Natural killer cell treated with Interleukin-12 subunit alpha and Interleukin-12 subunit beta and Interleukin-15 and Interleukin-18, amount 100 ng/mL, for 72 hours (primary cell): ENCODE results near the gene PRCC. TPM values are rescaled to one million over a fixed set of nuclear protein-coding genes. Genes with fewer than 3 reads are reported as not detected.

Source experiments
- ATAC-seq, 2 donors: fragments of 150-1000 bp; cut with Tn5 transposase in 1 of 2; sonication (Bioruptor Pico), chemical (Tn5 transposase) in 1 of 2; 2 replicates each; pipeline ENCODE4 v1.10.0; 2021
- DNase-seq: peaks from one replicate; pipeline ENCODE4 v3.0.0; 2022; ENCODE audit warnings: low spot score
- H3K27ac Mint-ChIP-seq, 2 donors: 1 replicate in 1 of 2; 2 replicates in 1 of 2; pipeline ENCODE4 v1.8.0; 2022; ENCODE audit warnings: mixed read lengths in 2 of 2, mild to moderate bottlenecking in 1 of 2, moderate library complexity in 1 of 2
- H3K27me3 Mint-ChIP-seq, 2 donors: 1 replicate in 1 of 2; 2 replicates in 1 of 2; pipeline ENCODE4 v1.8.0; 2022; ENCODE audit warnings: mixed read lengths in 2 of 2
- H3K36me3 Mint-ChIP-seq: one replicate; pipeline ENCODE4 v1.8.0; 2022; ENCODE audit warnings: mixed read lengths
- H3K4me1 Mint-ChIP-seq, 2 donors: 1 replicate in 1 of 2; 2 replicates in 1 of 2; pipeline ENCODE4 v1.8.0; 2022; ENCODE audit warnings: low read depth in 2 of 2, mixed read lengths in 2 of 2, mild to moderate bottlenecking in 1 of 2
- H3K4me3 Mint-ChIP-seq: one replicate; pipeline ENCODE4 v1.8.0; 2022; ENCODE audit warnings: mixed read lengths
- H3K9me3 Mint-ChIP-seq: 2 replicates; pipeline ENCODE4 v1.8.0; 2022; ENCODE audit warnings: mixed read lengths
- total RNA-seq, 2 donors: library from RNA; stranded (reverse); gene quantifications; one replicate each; pipeline ENCODE4 v1.2.3, GENCODE V29; 2022

Gene PRCC
- total RNA-seq, 2 donors from 2014 or later: 86.2 to 116 TPM

DNA sequence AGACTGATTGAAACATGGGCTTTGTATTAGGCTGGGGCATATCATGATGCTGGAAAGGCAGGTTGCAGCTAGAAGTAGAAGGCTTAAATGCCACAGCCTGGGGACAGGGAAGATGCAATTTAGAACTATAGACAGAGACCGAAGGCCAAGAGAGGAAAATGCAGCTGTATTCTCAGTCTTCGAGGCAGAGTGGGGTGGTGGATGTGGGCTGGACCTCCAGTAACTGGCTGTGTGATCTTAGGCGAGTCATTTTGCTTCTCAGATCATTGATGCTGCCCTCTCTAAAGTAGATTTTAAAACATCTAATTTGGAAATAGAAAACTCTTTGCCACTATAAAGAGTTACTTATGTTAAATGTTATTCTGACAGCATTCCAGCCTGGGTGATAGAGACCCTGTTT is 67.0 kb downstream of the PRCC start:
- H3K27me3 Mint-ChIP-seq: peaks cover 6 to 19% of the 10 kb centered on the region in 2 donors
- H3K4me1 Mint-ChIP-seq: peaks cover 29 to 33% of the 10 kb centered on the region in 2 donors
- no peak overlapping the region for H3K4me3 Mint-ChIP-seq
- peak overlapping the region in 1 of 2 donors; percentile 34 for H3K27ac Mint-ChIP-seq
- no peaks in the 10 kb centered on the region for H3K9me3 Mint-ChIP-seq
- DNase-seq (no peak), ATAC-seq (no peak)
- no peaks in the 10 kb centered on the region for H3K36me3 Mint-ChIP-seq

DNA sequence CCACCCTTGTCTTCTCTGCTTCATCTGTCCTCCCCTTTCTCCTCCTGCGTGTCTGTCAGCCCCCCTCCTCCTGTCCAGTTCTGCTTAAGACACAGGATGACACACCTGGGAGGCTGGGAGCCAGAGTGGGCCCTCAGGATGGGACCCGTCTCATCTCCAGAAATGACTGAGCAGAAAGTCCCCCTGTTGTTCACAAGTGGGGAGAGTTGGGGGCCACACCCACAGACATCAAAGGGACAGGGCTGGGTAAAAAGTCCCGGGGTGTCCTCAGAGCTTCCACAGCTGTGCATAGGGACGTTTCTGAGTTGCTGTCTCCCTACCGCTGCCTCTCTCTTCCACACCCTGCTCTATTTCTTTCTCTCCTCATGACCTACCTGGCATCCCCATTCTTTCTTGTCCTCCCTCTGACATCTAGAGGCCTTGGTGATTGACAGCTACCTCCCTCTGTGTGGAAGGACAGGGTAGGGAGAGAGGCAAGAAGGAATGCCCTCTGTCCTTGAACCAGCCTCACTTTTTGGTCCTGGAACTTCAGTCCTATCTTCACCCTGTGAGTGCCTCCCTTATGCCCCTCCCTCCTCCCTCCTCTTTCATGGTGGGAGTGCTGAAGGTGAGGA is 68.8 kb downstream of the PRCC start:
- peaks cover 29 to 37% of the 10 kb centered on the region in 2 donors for H3K4me1 Mint-ChIP-seq
- H3K27ac Mint-ChIP-seq: peak overlapping the region; percentile 54 to 68
- no peak for DNase-seq
- H3K36me3 Mint-ChIP-seq: no peaks in the 10 kb centered on the region
- H3K4me3 Mint-ChIP-seq: peak overlapping the region; percentile 34
- peak; percentile 58 to 69 for ATAC-seq
- H3K9me3 Mint-ChIP-seq: no peaks in the 10 kb centered on the region
- H3K27me3 Mint-ChIP-seq: peaks cover 3 to 20% of the 10 kb centered on the region in 2 donors

DNA sequence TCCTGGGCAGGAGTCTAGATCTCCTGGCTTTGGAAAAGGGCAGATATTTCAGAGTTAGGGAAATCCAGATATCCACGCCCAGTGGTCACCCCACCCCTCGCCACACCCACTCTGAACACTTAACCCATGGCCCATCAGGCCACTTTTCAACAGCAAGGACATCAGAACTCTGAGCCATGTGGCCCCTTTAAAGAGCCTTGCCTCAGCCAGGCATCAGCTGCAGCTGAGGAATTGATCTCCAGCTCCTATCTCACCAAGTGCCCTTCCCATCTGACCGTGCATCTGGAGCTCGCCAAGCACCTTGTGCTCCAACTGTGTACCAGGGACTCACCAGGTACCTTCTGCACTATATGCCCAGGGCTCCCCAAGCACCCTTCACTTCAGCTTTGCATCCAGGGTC is 69.6 kb downstream of the PRCC start:
- ATAC-seq: no peak
- Mint-ChIP-seq H3K9me3 (no peaks in the 10 kb centered on the region), H3K27ac (no peak overlapping the region), H3K27me3 (peaks cover 0 to 18% of the 10 kb centered on the region in 2 donors), H3K4me1 (peaks cover 29 to 37% of the 10 kb centered on the region in 2 donors), H3K36me3 (no peaks in the 10 kb centered on the region), H3K4me3 (no peak overlapping the region)
- DNase-seq: no peak

DNA sequence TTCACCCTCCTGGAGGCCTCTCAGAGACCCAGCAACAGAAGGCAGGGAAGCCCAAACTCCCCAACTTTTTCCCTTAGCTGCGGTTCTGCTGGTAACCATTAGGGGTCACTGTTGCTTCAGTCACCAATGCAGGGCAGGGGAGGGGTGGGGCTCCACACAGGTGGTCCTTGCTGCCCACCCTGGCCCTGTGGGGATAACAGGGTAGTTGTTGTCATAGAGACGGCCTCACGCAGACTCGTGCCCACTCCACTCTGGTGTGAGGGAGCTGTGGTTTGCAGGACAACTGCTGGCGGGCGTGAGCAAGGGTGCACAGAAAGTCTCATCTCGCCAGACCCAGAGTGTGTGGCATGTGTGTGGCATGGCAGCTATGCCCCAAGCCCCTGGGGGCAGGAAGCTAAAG is 71.6 kb downstream of the PRCC start:
- H3K4me1 Mint-ChIP-seq: peaks cover 20 to 32% of the 10 kb centered on the region in 2 donors
- H3K9me3 Mint-ChIP-seq: no peaks in the 10 kb centered on the region
- ATAC-seq: peak; percentile 45 to 63
- no peak for DNase-seq
- H3K27ac Mint-ChIP-seq: peak overlapping the region; percentile 75 to 82
- peaks cover 15 to 29% of the 10 kb centered on the region in 2 donors for H3K27me3 Mint-ChIP-seq
- H3K4me3 Mint-ChIP-seq: no peak overlapping the region
- no peaks in the 10 kb centered on the region for H3K36me3 Mint-ChIP-seq

DNA sequence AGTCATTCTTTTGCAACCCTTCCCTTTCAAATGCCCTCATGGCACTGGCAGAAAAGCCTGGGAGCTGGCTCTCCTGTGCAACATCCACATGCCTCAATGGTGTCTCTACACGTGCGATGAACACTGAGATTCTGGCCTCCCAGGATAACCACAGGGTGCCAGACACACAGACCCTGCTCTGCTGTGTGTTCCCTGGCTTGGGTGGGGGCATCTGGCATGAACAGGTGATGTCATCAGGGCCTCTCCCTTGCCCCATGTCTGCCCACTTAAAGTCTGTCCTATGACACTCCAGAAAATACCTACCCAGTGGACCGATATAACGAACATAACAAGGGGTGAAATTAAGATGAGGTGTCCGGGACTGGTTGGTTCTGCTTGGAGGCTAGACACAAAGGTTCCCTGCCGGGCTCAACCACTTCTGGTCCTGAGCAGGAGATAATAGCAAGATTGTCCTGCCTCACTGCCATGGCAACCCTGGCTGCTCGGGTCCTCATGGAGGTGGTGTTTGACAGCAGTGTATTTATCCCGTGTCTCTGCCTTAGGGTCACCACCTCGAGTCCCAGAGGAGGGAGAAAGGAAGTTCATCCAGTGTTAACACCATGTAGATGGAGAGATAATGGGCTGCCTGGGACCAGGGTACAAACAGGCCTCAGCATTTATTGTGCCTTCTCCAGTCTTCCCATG is 72.2 kb downstream of the PRCC start:
- ATAC-seq (no peak), DNase-seq (no peak)
- Mint-ChIP-seq H3K36me3 (no peaks in the 10 kb centered on the region), H3K4me1 (peaks cover 17 to 30% of the 10 kb centered on the region in 2 donors), H3K9me3 (no peaks in the 10 kb centered on the region), H3K4me3 (no peak overlapping the region), H3K27me3 (peaks cover 20 to 27% of the 10 kb centered on the region in 2 donors), H3K27ac (no peak overlapping the region)

DNA sequence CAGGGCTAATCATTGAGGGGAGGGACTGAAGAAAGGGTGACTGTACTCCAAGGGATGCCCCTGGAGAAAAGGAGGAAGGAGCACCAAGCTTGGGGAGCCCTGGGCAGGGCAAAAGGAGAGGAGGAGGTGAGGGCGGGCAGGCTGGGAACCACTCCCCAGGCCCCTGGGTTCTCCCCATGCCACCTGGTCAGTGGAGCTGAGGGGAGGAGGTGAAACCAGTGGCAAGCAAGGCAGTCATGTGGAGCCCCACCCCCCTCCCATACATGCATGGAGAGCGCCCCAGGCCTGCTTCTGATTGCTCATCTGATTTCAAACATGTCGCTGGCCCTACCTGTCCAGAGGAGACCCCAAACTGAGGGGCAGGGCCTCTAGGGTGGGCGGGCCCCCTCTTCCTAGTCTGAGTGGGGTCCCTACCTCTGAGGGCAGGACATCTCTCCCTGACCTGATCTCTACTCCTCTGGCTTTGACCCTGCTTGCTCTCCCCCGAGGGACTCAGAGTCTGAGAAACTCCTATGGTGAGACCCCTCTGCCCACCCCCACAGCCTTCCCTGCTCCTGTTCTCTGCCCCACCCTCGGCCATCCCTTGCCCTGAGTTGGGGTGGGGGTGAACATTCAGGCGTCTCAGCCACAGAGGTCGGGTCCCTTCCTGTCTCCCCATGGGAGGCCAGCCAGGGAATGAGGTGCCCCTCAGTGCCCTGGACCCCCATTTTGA is 73.0 kb downstream of the PRCC start:
- ATAC-seq (no peak), DNase-seq (no peak)
- Mint-ChIP-seq H3K4me3 (no peak overlapping the region), H3K27me3 (peaks cover 20 to 30% of the 10 kb centered on the region in 2 donors), H3K36me3 (no peaks in the 10 kb centered on the region), H3K4me1 (peaks cover 21 to 34% of the 10 kb centered on the region in 2 donors), H3K27ac (no peak overlapping the region), H3K9me3 (no peaks in the 10 kb centered on the region)

DNA sequence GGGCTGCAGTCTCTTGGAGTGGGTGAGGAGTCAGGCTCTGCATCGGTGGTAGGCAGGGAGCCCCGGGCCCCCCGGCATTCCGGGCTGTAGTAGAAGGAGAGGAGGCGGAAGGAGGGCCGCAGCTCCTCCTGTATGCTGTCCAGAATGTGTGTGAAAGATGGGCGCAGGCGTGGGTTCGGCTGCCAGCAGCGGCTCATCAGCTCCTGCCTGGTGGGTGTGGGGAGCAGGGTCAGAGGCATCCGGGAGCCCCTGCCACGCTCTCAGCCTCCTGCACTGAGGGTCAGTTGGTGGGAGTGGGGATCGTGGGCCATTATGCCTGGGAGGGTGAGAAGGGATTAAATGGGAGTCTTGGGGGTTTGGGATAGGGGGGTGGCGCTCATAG is 73.6 kb downstream of the PRCC start:
- Mint-ChIP-seq H3K27ac (no peak overlapping the region), H3K27me3 (peaks cover 22 to 29% of the 10 kb centered on the region in 2 donors), H3K4me1 (peaks cover 18 to 34% of the 10 kb centered on the region in 2 donors), H3K4me3 (no peak overlapping the region), H3K36me3 (no peaks in the 10 kb centered on the region), H3K9me3 (no peaks in the 10 kb centered on the region)
- no peak for ATAC-seq
- DNase-seq: no peak

DNA sequence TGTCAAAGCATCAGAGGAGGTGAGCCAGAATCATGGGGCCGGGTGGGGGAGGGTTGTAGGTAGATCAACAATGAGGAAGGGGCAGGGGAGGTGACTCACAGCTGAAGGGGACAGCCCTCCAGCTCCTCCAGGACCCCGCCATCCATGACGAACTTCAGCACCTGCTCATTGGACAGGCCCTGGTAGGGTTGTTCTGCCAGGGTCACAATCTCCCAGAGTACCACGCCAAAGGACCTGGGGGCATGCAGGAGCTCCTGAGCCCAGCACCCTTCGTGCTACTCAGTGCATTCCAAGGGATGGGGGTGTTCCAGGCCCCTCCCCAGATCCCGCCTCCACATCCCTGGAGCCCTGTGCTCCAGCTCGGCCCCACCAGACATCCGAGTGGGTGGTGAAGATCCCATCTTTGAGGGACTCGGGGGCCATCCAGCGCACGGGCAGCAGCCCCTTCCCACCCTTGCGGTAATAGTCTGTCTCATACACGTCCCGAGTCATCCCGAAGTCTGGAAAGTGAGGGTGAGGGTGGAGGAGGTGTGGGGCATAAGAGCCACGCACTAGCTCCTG is 74.0 kb downstream of the PRCC start:
- H3K36me3 Mint-ChIP-seq: no peaks in the 10 kb centered on the region
- no peaks in the 10 kb centered on the region for H3K9me3 Mint-ChIP-seq
- no peak overlapping the region for H3K27ac Mint-ChIP-seq
- ATAC-seq: no peak
- H3K4me1 Mint-ChIP-seq: peaks cover 13 to 29% of the 10 kb centered on the region in 2 donors
- no peak for DNase-seq
- H3K27me3 Mint-ChIP-seq: peaks cover 26 to 29% of the 10 kb centered on the region in 2 donors
- H3K4me3 Mint-ChIP-seq: no peak overlapping the region

DNA sequence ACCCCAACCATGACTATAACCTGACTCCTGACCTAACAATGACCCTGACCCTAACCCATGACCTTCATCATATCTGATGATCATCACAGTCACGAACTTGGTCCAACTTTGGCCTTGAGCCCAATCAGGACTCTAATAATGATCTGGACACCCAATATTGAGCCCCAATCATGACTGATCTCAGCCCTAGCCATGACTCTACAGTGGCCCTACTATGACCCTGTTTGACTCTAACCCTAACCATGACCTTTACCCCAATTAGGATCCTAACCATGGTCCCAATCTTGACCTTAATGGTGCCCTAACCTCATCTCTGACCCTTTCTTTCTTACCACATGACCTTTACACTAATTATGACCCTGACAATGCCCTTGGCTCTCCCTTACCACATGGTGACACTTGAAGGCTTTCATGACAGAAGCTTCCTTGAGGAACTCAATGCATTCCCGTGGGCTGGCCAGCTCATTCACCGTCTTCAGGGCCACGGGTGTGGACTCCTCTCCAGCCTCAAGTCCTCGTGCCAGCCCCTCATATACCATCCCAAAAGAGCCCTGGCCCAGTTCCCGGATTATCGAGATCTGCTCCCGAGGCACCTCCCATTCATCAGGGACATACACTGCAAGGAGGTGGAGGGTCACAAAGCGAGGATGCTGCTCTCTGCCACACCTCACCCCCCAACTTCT is 75.4 kb downstream of the PRCC start:
- H3K27me3 Mint-ChIP-seq: peaks cover 34% of the 10 kb centered on the region in 2 donors
- no peak for DNase-seq
- H3K27ac Mint-ChIP-seq: no peak overlapping the region
- no peaks in the 10 kb centered on the region for H3K36me3 Mint-ChIP-seq
- no peak overlapping the region for H3K4me3 Mint-ChIP-seq
- no peak for ATAC-seq
- H3K4me1 Mint-ChIP-seq: peaks cover 11 to 28% of the 10 kb centered on the region in 2 donors
- no peaks in the 10 kb centered on the region for H3K9me3 Mint-ChIP-seq

DNA sequence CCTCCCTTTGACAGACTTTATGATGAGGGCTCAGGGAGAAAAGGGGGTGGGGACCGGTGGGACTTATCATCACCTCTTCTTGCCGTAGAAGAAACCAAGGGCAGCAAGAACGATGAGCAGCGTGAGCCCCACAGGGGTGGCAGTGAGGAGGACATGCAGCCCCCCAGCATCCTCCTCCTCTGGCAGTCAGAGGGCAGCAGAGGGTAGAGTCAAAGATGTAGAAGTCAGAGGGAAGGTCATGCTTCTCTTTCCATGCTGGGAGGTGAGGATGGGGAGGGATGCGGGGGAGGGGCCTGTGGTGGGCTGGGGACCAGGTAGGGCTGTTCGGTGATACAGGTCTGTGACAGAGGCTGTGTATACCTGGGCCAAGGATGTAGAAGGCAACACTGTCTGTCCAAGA is 76.8 kb downstream of the PRCC start:
- no peaks in the 10 kb centered on the region for H3K9me3 Mint-ChIP-seq
- no peaks in the 10 kb centered on the region for H3K36me3 Mint-ChIP-seq
- peaks cover 34 to 39% of the 10 kb centered on the region in 2 donors for H3K27me3 Mint-ChIP-seq
- no peak overlapping the region for H3K4me3 Mint-ChIP-seq
- no peak for DNase-seq
- peaks cover 11 to 32% of the 10 kb centered on the region in 2 donors for H3K4me1 Mint-ChIP-seq
- ATAC-seq: no peak
- no peak overlapping the region for H3K27ac Mint-ChIP-seq

DNA sequence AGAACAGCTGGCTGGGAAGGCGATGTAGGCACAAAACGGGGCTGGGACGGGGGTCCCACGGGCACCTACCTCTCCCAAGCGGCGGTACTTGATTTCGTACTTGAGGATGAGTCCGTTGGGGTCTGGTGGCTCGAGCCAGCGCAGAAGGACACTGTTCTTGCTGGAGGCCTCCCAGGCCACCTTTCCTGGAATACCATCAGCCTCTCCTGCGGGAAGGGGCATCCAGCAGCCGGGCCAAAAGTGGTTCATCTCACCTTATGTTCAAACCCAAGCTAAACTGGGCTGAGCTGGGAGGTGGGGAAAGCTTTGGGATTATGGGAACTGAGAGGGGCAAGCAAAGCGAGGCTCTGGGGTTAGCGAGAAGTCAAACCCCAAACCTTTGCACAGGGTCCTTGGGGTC is 77.3 kb downstream of the PRCC start:
- Mint-ChIP-seq H3K27ac (no peak overlapping the region), H3K4me1 (peaks cover 11 to 31% of the 10 kb centered on the region in 2 donors), H3K36me3 (no peaks in the 10 kb centered on the region), H3K4me3 (no peak overlapping the region), H3K27me3 (peaks cover 34 to 39% of the 10 kb centered on the region in 2 donors), H3K9me3 (no peaks in the 10 kb centered on the region)
- ATAC-seq (no peak), DNase-seq (no peak)

DNA sequence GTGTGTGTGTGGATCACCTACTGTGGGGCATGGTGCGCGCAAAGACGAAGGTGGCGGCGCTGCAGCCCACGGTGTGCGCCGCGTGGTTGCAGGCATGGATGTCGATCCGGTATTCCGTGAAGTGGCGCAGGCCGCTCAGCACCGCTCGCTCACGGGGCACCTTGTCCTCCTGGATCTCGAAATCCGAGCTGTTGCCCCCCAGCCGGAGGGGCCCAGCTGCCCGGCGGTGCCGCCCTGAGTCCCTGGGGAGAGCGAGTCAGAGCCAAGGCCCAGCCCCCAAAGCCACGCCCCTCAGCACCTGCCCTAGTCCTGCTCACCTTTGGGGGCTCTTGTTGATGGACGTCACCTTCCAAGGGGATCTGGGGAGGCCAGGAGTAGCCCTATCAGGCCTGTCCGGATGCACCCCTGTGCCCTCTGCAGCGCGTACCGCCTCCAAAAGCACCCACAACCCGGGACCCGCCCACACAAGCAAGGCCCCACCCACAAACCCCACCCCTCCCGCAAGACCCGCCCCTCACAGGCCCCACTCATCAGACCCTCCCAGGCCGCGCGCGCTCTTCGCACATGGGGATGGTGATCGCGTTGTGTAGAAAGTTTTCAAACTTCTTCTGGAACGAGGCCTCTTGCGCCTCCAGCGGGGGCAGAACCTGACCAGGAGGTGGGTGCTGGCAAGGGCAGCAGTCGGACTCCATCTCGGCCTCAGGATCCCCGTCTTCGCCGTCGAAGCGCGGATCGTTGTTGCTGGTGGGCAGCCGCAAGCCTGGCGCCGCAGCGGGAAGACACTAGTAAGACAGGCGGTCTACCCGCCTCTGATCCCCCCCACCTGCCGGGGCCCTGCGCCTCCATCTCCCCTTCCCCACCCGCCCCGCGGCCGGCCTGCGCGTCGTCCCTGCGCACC is 78.0 kb downstream of the PRCC start:
- peaks cover 34 to 36% of the 10 kb centered on the region in 2 donors for H3K27me3 Mint-ChIP-seq
- no peak for DNase-seq
- H3K4me3 Mint-ChIP-seq: peak overlapping the region; percentile 20

More for the DNA sequence above, 78.0 kb downstream of the PRCC start:
- peak; percentile 45 to 73 for ATAC-seq
- Mint-ChIP-seq H3K36me3 (no peaks in the 10 kb centered on the region), H3K4me1 (peaks cover 11 to 28% of the 10 kb centered on the region in 2 donors), H3K9me3 (no peaks in the 10 kb centered on the region), H3K27ac (no peak overlapping the region)
